ENCODE data around the gene PLXDC1.

DNA sequence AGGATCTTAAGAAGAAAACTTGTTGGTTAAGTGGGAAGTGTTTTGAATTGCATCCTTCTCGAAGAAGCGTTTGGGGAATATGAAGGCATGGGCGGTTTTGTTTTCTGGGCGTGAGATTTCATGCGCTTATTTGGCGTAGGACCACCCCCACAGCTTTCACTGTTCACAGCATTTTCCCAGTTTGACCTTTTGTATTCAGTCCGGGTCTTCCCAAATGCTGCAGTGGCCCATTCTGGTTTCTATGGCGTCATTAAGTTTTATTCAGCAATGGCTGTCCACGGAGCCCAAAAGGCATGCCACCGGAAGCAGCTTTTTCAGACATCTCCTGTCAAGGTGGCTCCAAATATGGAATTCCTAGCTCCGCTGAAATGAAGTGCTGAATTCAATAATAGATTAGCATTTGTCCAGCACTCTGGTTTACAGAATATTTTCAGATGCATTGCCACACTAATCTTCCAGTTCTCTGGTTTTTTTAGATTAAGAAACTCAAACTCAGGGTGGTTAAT, 93.7 kb downstream of the PLXDC1 start:
- no peak for TF ChIP-seq POLR2A (IDR thresholded peaks at IDR 0.05; ENCODE audit: low read depth, low read length)
- TF ChIP-seq TAF1 (IDR thresholded peaks at IDR 0.05; ENCODE audit: low read depth, low read length) = no peak
- TF ChIP-seq POLR2AphosphoS5 (IDR thresholded peaks at IDR 0.05; ENCODE audit: low read depth, low read length) = no peak

All from GM12891 (cell line).